Heart left ventricle (tissue), 16 donors: ENCODE results near the gene SLC6A17. TPM values are rescaled to one million over a fixed set of nuclear protein-coding genes. Genes with fewer than 3 reads are reported as not detected.

Experiments used
- ATAC-seq, 4 donors: fragments of 200-7000 bp; cut with Tn5 transposase; one replicate each; pipeline ENCODE4 v1.9.1; 2020 to 2022; ENCODE audit warnings: moderate library complexity in 4 of 4, mild to moderate bottlenecking in 3 of 4, moderate number of reproducible peaks in 1 of 4
- DNase-seq, 5 donors: peaks; one replicate each; pipeline ENCODE4 v3.0.0-alpha.2; 2020
- H3K27ac ChIP-seq, 12 donors: fragments of 200-600 bp; sonication (generic) in 4 of 12; one replicate each; pipeline versions ENCODE4 v1.5.0 to v1.8.0; 2016 to 2022; ENCODE audit warnings: mild to moderate bottlenecking in 2 of 12
- H3K27me3 ChIP-seq, 9 donors: fragments of 200-600 bp; sonication (generic) in 2 of 9; one replicate each; pipeline versions ENCODE4 v1.5.1 to v1.8.0; 2016 to 2022; ENCODE audit warnings: mild to moderate bottlenecking in 3 of 9
- H3K36me3 ChIP-seq, 9 donors: fragments of 200-600 bp; sonication (generic) in 2 of 9; one replicate each; pipeline versions ENCODE4 v1.5.0 to v1.8.0; 2018 to 2022; ENCODE audit warnings: mild to moderate bottlenecking in 2 of 9
- H3K4me1 ChIP-seq, 12 donors: fragments of 200-600 bp; sonication (generic) in 4 of 12; one replicate each; pipeline versions ENCODE4 v1.5.0 to v1.8.0; 2016 to 2022; ENCODE audit warnings: mild to moderate bottlenecking in 3 of 12
- H3K4me3 ChIP-seq, 12 donors: fragments of 200-600 bp; sonication (generic) in 4 of 12; one replicate each; pipeline versions ENCODE4 v1.5.0 to v1.8.0; 2017 to 2022; ENCODE audit warnings: mild to moderate bottlenecking in 9 of 12, moderate library complexity in 4 of 12
- H3K9me3 ChIP-seq, 12 donors: fragments of 200-600 bp; sonication (generic) in 4 of 12; one replicate each; pipeline versions ENCODE4 v1.5.0 to v1.8.0; 2016 to 2022; ENCODE audit warnings: mild to moderate bottlenecking in 1 of 12
- POLR2A ChIP-seq, 2 donors: fragments of 450-650 bp; IDR thresholded peaks; one replicate each; pipeline ENCODE4 v1.6.1; 2017; ENCODE audit warnings: antibody characterized with exemption in 2 of 2, mild to moderate bottlenecking in 2 of 2, moderate library complexity in 2 of 2
- WGBS, 4 donors: extraction: QIAGEN DNeasy Blood & Tissue Kit in 2 of 4; methylation state at CpG; one replicate each; pipeline versions ENCODE4 v1.1.5 to v1.1.7; 2013 to 2018; 5-methylcytosine and 5-hydroxymethylcytosine counted together
- intact Hi-C, 10 donors: fragments of 100-400 bp; cut with DNase I; formaldehyde crosslinking; loops; one replicate each; pipeline versions ENCODE4 v1.11.1 to v1.14.2; 2022
- polyA plus RNA-seq, 2 donors: library from polyadenylated mRNA; stranded (reverse); fragments of 200-250 nt; gene quantifications; one replicate each; pipeline ENCODE4 v1.2.3, GENCODE V29; 2013
- total RNA-seq, 9 donors: library from RNA; depleted of rRNA in 2 of 9; stranded (reverse); fragments of >200 nt in 2 of 9; fragmentation: NEBNext Ultra II Directional in 3 of 9; extraction: Animal tissue kit (Norgen Biotek cat#: 25700) in 3 of 9; gene quantifications; one replicate each; pipeline versions ENCODE4 v1.1.0 to v1.2.4, GENCODE V29; 2016 to 2023
- TF ChIP-seq, protein P1 (sequence below), 12 donors: fragments of 200-600 bp; sonication (generic) in 4 of 12; IDR thresholded peaks; one replicate each; pipeline versions ENCODE4 v1.5.0 to v1.8.0; 2018 to 2022; ENCODE audit warnings: antibody characterized with exemption in 12 of 12, mild to moderate bottlenecking in 5 of 12
- donor health status: ischemic (EF 13 %, LVEDD 7.1; RV severe dilation, severe dysfunction).
- donor health status: healthy with polysubstance abuse.
- donor health status: DM: no; HTN: yes; CAD: no.
- donor health status: DM: no; HTN: no; CAD: no.
- donor health status: ischemic (EF 25% LVEDD 6.9; RV normal size, moderate dysfunction).
- donor health status: ischemic (EF 25% LVEDD 5.7; RV mildly dilated, moderate dysfunction).
- donor health status: healthy.
- donor health status: DM: yes; HTN: yes; CAD: no.
- donor health status: ischemic (EF 35%, LVEDD 5.7; RV mildly dilated, moderate dysfunction).
- donor health status: nonischemic (EF 11% LVEDD 7.7; RV severe dilation, severe dysfunction).
- donor health status: DM: yes; HTN: yes; CAD: no.
- donor health status: PGD.
- donor health status: ischemic (EF 29% LVEDD 5.4; RV normal size, mild dysfunction).
- donor health status: nonischemic (EF 23%, LVEDD 6.1; RV moderate dilation, normal function).

SLC6A17 gene
- total and polyA plus RNA-seq, 11 donors, result 0.07 to 0.50 (median 0.24) TPM; not detected in 3

DNA sequence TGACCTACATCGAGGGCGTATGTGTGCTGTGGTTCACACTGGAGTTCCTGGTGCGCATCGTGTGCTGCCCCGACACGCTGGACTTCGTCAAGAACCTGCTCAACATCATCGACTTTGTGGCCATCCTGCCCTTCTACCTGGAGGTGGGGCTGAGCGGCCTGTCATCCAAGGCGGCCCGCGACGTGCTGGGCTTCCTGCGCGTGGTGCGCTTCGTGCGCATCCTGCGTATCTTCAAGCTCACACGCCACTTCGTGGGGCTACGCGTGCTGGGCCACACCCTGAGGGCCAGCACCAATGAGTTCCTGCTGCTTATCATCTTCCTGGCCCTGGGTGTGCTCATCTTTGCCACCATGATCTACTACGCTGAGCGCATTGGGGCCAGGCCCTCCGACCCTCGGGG lies 72.8 kb downstream of the SLC6A17 start:
- Histone ChIP-seq H3K27ac (no peak overlapping the region), H3K4me3 (no peak overlapping the region), H3K27me3 (no peaks in the 10 kb centered on the region), H3K36me3 (peaks cover 0 to 37% (median 9%) of the 10 kb centered on the region in 9 donors), H3K9me3 (no peaks in the 10 kb centered on the region), H3K4me1 (no peaks in the 10 kb centered on the region)
- intact Hi-C loops, result no loop called here
- 95 to 98% (median 97%) methylated on average over 27 of the region's 27 CpGs for WGBS, 4 donors
- no peak for TF ChIP-seq POLR2A (IDR thresholded peaks at IDR 0.05)
- TF ChIP-seq, protein P1, sequence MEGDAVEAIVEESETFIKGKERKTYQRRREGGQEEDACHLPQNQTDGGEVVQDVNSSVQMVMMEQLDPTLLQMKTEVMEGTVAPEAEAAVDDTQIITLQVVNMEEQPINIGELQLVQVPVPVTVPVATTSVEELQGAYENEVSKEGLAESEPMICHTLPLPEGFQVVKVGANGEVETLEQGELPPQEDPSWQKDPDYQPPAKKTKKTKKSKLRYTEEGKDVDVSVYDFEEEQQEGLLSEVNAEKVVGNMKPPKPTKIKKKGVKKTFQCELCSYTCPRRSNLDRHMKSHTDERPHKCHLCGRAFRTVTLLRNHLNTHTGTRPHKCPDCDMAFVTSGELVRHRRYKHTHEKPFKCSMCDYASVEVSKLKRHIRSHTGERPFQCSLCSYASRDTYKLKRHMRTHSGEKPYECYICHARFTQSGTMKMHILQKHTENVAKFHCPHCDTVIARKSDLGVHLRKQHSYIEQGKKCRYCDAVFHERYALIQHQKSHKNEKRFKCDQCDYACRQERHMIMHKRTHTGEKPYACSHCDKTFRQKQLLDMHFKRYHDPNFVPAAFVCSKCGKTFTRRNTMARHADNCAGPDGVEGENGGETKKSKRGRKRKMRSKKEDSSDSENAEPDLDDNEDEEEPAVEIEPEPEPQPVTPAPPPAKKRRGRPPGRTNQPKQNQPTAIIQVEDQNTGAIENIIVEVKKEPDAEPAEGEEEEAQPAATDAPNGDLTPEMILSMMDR (IDR thresholded peaks at IDR 0.05), result no peak
- ATAC-seq (no peak), DNase-seq (no peak)

DNA sequence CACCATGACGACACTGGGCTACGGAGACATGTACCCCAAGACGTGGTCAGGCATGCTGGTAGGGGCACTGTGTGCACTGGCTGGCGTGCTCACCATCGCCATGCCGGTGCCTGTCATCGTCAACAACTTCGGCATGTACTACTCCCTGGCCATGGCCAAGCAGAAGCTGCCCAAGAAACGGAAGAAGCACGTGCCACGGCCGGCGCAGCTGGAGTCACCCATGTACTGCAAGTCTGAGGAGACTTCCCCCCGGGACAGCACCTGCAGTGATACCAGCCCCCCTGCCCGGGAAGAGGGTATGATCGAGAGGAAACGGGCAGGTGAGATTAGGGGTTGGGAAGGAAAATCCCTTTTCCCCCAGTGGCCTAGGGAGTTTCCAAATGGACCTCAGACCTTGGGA lies 73.3 kb downstream of the SLC6A17 start:
- TF ChIP-seq POLR2A (IDR thresholded peaks at IDR 0.05), result no peak
- TF ChIP-seq, protein P1 (IDR thresholded peaks at IDR 0.05), result no peak
- no peaks in the 10 kb centered on the region for H3K9me3 ChIP-seq
- ATAC-seq, result no peak
- 95 to 99% (median 96%) methylated on average over 16 to 17 of the region's 17 CpGs for WGBS, 4 donors
- no peak overlapping the region for H3K4me3 ChIP-seq
- H3K4me1 ChIP-seq, result no peaks in the 10 kb centered on the region
- intact Hi-C loops, result no loop called here
- H3K36me3 ChIP-seq, result peaks cover 0 to 40% (median 9%) of the 10 kb centered on the region in 9 donors
- no peaks in the 10 kb centered on the region for H3K27me3 ChIP-seq
- DNase-seq, result no peak
- no peak overlapping the region for H3K27ac ChIP-seq

DNA sequence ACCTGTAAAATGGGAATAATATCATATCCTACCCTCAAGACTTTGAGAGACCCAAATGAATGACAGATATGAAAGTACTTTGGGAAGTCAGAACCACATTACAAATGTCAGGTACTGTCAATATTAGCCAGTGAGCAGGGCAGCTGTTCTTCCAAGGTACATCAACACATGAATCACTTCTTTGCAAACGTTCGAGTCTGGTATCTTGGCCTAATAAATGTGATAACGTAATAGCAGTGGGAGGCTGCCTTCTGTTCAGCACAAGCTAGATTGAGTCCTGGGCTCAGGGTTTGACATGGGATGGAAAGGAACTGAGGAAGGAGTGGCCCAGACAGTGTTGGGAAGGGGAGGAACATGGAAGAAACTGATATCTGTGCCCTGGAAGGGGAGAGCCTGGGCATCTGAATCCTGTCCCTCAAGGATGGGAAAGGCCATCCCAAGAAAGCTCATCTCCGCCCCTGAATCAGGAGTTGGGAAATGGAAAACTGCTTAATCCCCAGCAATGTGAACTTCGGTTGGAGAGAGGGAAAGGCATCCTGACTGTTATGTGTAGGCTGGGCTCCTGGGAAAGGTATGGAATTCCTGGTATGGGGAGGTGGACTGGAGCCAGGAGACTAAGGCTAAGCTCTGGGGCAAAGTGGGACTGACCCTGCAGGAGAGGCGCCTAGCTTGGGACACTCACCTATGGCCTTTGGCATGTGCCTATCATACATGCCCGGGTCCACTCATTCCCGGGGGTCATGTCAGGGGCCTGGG lies 74.1 kb downstream of the SLC6A17 start:
- H3K27me3 ChIP-seq, result no peaks in the 10 kb centered on the region
- no peaks in the 10 kb centered on the region for H3K4me1 ChIP-seq
- ATAC-seq (no peak), DNase-seq (peak in 1 of 5 donors; percentile 30)
- no peak overlapping the region for H3K4me3 ChIP-seq
- H3K9me3 ChIP-seq, result no peaks in the 10 kb centered on the region
- WGBS, 4 donors, result 75 to 94% (median 77%) methylated on average over 8 of the region's 8 CpGs
- intact Hi-C loops, result no loop called here
- H3K27ac ChIP-seq, result no peak overlapping the region
- H3K36me3 ChIP-seq, result peaks cover 0 to 42% (median 9%) of the 10 kb centered on the region in 9 donors
- TF ChIP-seq POLR2A (IDR thresholded peaks at IDR 0.05), result no peak
- TF ChIP-seq, protein P1 (IDR thresholded peaks at IDR 0.05), result no peak

DNA sequence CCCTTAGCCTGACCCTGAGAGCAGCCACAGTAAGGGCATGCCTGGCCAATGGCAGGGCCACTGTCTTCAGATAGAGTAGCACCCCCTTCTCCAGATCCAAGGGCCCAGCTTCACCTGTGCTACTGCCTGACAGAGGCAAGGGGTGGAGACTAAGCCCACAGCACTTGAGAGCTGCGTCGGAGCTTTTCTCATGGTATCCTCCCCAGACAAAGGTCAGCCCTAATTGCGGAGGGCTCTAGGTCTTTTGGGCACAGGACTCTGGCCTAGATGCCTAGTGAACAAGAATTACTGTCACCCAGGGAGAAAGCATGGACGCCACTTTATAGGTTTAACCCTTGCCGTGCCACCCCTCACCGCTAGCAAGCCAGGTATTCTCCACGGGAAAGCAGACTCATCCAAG lies 74.9 kb downstream of the SLC6A17 start:
- Histone ChIP-seq H3K27me3 (no peaks in the 10 kb centered on the region), H3K4me3 (no peak overlapping the region), H3K9me3 (no peaks in the 10 kb centered on the region), H3K27ac (no peak overlapping the region), H3K4me1 (no peaks in the 10 kb centered on the region), H3K36me3 (peaks cover 0 to 42% (median 9%) of the 10 kb centered on the region in 9 donors)
- TF ChIP-seq, protein P1 (IDR thresholded peaks at IDR 0.05), result no peak
- no peak for TF ChIP-seq POLR2A (IDR thresholded peaks at IDR 0.05)
- peak in 1 of 5 donors; percentile 19 for DNase-seq
- intact Hi-C loops, result no loop called here
- no peak for ATAC-seq
- WGBS, 4 donors, result 62 to 92% (median 73%) methylated on average over 4 to 7 of the region's 7 CpGs
